HG03565 (cell line): ENCODE data around the gene NACA2.
"Not testable (repeated sequence)": the region's sequence is repeated elsewhere in the genome, so short reads cannot be mapped to it uniquely, and the experiment has no call there.

Experiments used
- ATAC-seq: cut with Tn5 transposase; IDR thresholded peaks from one replicate; pipeline ENCODE4 v1.9.1; 2021; ENCODE audit warnings: mild to moderate bottlenecking, moderate library complexity; ENCODE audit not compliant: unreplicated experiment

The NACA2 gene

GRCh38 chr17:61579347-61579746, 11.7 kb downstream of the NACA2 start:
- no peak for ATAC-seq

GRCh38 chr17:61578645-61579044, 12.4 kb downstream of the NACA2 start:
- ATAC-seq = no peak

DNA sequence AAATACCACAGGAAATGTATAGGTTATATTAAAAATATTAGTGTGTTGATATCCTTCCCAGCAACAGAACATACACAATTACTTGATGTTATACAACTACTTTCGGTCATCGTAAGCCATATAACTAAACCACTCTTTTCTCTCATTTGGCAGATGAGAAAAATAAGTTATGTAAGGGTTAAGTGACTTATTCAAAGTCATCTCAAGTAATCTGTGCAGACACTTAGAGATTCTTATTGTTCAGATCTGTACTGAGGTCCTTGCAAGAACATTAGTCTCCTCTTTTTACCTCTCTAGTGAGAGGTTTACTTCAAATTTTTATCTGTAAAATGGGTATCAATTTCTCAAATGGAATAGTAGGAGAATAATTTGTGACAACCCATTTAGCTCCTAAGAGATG, 15.0 kb downstream of the NACA2 start:
- ATAC-seq = no peak

GRCh38 chr17:61575352-61575975, 15.6 kb downstream of the NACA2 start:
- no peak for ATAC-seq

DNA sequence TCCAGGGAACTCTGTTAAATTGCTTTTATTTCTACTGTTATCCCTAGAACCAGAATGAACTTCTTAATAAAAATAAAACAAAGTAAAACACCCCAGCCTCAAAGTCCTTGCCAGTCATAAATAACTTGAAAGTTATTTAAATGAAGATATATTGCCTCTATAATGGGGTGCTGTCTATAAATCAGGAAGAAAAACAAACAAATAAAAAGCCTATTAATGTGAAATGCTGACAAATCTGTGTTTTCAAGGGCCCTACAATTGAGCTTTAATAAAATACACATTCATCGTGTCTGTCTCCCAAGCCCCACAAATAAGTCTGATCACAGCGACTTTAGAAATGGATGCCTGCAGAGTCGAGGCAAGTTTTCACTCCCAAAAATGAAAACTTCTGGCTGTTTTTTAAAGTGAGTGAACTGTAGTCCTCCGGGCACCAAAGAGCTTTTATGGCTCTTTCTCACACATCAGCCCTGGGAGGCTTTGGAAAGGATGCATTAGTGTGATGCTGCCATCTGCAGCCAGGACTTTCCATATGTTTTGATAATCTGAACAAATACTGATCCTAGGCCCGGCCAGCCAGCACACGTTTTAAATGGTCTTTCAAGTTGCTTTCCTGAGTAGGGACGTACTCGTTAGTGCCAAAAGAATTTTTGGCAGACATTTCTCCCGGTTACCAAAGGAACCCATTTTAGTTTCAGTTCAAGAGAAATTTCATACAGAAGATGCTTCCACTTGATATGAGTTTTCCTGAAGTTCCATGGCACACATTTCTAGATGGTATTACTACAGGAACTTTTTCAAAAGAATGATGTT, 16.3 kb downstream of the NACA2 start:
- ATAC-seq = no peak

DNA sequence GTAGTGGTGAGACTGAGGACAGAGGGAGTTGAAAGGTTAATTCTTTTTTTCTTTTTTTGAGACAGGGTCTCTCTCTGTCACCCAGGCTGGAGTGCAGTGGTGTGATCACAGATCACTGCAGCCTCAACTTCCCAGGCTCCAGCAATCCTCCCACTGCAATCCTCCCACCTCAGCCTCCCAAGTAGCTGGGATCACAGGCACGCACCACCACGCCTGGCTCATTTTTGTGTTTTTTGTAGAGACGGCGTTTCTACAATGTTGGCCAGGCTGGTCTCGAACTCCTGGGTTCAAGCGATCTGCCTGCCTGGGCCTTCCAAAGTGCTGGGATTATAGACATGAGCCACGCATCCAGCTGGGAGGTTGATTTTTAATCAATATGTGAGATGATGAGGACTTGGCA, 18.5 kb downstream of the NACA2 start:
- ATAC-seq = not testable (repeated sequence)

DNA sequence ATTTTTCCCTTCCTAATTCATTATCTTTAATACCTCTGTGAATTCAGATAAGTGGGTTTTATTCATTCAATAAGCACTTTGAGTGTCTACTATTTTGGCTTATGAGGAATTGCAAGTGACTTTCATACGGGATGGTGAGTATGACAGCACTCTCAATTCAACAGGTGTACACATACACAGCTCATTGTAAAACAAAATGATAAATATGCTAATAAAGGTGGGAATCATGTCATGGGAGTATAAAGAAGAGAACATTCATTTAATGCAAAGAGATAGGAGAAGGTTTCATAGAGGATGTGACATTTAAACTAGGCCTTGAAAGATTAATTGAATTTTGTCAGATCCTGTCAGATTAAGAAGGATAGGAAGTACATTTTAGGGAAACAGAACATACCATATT, 19.4 kb downstream of the NACA2 start:
- ATAC-seq = no peak

- no peak for ATAC-seq
Observed at GRCh38 chr17:61570118-61570517, 20.9 kb downstream of the NACA2 start.

DNA sequence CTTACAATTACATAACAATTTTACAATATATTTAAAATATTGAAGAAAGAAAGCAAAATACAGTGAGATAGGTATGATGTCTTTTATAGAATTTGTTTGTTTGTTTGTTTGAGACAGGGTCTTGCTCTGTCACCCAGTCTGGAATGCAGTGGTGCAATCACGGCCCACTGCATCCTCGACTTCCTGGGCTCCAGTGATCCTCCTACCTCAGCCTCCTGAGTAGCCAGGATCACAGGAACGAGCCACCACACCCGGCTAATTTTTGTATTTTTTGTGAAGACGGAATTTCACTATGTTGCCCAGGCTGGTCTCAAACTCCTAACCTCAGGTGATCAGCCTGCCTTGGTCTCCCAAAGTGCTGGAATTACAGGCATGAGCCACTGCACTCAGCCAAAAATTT, 21.5 kb downstream of the NACA2 start:
- ATAC-seq = not testable (repeated sequence)

- ATAC-seq = no peak
Observed at GRCh38 chr17:61568219-61569072, 22.6 kb downstream of the NACA2 start.

DNA sequence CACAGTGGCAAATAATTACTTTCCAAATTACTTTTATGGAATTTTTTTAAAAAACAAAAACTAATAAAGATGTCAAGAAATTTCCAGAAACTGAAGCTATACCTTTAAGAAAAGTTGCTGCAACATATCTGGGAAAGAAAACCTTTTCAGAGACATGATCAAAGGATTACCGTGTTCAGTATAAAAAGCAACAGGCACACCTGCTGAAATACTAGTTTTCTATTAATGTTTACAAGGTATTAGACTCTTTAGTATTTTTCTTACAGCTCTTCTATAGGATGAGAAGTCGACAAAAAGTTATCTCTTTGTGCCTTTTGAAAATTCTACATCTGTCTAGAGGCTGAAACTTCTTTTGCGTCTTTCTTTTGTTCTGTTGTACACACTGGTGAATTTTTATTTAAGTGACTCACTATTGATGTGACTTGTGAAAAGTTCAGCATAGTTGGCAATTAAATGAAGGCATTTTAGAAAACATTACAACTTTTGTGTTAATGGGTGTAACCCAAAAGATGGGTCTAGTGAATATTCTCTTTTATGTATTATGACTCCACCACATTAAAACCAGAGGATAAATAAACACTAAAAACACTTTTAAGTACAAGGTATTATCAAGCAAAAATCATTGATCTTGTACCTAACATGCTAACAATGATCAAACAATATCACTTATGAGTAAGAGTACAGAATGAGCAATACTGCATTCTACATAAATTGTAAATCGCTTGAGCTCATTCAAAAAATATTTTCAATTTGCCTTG, 23.8 kb downstream of the NACA2 start:
- ATAC-seq = no peak

- ATAC-seq = not testable (repeated sequence)
Observed at GRCh38 chr17:61566448-61566847, 24.6 kb downstream of the NACA2 start.

- ATAC-seq = not testable (repeated sequence)
Observed at GRCh38 chr17:61565850-61566249, 25.2 kb downstream of the NACA2 start.

- no peak for ATAC-seq
Observed at GRCh38 chr17:61565213-61565612, 25.8 kb downstream of the NACA2 start.

DNA sequence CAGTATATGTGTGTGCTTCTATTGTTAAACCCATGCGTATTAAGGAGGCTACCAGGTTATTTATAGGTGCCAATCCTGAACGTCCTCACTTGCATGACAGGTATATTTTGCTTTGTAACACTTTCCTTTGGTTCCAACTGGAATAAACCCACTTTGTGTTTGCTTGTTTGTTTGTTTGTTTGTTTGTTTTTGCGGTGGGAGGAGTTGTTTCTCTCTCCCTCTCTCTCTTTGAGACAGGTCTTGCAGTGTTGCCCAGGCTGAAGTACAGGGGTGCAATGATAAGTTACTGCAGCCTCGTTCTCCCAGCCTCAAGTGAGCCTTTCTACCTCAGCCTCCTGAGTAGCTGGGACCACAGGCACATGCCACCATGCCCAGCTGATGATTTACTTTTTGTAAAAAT, 28.7 kb downstream of the NACA2 start:
- ATAC-seq = no peak

DNA sequence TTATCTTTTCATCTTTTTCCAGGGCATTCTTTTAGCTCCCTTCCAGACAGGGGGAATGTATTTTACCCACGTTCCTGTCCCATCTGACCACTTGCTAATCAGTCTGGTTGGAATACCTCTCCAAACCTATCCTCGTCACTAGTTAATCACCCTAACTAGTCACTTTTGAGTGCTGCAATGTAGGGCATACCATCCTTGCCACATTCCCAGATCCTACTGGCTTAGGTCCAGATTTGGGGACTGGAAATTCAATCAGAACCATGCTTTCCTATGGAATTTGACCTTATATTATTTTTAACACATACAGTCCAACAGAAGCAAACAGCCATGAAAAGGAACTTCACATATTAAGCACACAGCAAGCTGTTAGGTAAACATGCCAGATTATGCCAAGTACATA, 29.7 kb downstream of the NACA2 start:
- ATAC-seq = no peak

GRCh38 chr17:61560071-61560470, 30.9 kb downstream of the NACA2 start:
- ATAC-seq = no peak

GRCh38 chr17:61556224-61557188, 34.5 kb downstream of the NACA2 start:
- no peak for ATAC-seq

- ATAC-seq = no peak
Observed at GRCh38 chr17:61555127-61555566, 35.9 kb downstream of the NACA2 start.

DNA sequence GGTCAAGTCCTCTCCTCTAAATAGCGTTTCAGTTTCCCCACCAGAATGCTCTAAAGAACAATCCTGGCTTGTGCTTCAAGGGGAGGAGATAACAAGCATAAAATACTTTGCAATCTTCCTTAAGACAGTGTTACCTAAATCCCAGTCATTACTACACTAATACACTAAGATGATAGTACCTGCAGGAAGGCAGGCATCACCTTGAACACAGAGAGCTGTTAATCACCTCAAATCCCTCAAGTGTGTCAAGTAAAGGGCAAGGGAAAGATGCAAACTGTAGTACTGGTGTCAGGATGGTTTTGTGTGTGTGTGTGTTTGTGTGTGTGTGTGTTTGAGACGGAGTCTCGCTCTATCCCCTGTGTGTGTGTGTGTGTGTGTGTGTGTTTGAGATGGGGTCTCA, 36.8 kb downstream of the NACA2 start:
- no peak for ATAC-seq
